Measurements from ENCODE around the gene CCN2. TPM values are rescaled to one million over a fixed set of nuclear protein-coding genes. Genes with fewer than 3 reads are reported as not detected.
"Not testable (repeated sequence)": the region's sequence is repeated elsewhere in the genome, so short reads cannot be mapped to it uniquely, and the experiment has no call there.

Gene CCN2
- polyA plus RNA-seq, 4 donors = 204 to 357 (median 237) TPM

DNA sequence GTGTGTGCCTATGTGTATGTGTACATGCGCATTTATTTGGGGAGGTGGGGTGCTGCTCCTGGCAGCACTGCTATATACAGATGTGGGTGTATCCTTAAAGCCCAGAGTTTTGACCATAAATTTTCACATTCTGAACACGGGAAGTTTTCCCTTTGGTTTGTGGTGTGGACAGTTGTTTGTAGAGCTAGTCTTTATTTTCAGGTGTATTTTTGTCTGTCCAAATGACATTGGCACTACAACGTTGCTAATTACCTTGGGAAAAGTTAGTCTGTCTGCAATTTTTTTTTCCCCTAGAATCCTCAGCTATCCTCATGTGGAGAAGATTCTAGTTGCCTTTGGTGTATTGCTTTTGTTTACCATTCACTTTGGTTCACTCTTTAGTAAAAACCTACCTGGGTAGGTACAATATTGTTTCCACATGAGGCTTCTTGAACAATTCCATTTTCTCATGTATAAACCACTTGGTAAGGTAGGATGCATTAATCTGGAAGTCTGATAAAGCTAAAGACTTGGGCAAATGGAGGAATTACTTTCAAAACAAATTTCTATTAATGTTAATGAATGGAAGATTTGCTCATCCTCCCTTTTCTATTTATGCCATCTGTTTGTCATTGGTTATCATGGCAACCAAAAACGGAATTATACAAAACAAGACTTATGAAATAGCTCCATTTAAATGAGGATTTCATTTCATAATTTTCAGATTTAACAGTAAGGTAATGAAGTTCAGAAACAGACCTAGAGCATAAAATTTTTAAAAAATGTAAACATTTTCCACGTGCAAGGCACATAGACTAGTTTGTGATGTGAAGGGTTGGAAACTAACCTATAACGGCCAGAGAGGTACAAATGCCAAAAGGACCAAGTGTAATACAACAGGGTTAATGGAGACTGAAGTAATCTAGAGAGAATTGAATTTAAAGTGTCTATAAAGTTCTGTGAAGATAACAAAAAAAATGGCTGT is 3.9 kb downstream of the CCN2 start:
- DNase-seq (ENCODE audit: low read depth in 4 of 4, low spot score in 3 of 4) = no peak

- DNase-seq (ENCODE audit: low read depth in 4 of 4, low spot score in 3 of 4) = no peak
Observed at GRCh38 chr6:131946404-131946991, 4.7 kb downstream of the CCN2 start.

DNA sequence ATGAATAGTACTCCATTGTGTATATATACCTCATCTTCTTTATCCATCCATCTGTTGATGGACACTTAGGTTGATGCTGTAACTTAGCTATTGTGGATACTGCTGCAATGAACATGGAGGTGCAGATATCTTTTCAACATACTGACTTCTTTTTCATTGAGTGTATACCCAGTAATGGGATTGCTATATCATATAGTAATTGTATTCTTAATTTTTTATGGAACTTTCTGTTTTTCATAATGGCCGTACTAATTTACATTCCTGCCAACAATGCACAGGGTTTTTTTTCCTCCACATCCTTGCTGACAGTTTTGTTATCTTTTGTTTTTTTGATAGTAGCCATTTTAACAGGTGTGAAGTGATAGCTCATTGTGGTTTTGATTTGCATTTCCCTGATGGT is 5.2 kb downstream of the CCN2 start:
- DNase-seq (ENCODE audit: low read depth in 4 of 4, low spot score in 3 of 4) = no peak

DNA sequence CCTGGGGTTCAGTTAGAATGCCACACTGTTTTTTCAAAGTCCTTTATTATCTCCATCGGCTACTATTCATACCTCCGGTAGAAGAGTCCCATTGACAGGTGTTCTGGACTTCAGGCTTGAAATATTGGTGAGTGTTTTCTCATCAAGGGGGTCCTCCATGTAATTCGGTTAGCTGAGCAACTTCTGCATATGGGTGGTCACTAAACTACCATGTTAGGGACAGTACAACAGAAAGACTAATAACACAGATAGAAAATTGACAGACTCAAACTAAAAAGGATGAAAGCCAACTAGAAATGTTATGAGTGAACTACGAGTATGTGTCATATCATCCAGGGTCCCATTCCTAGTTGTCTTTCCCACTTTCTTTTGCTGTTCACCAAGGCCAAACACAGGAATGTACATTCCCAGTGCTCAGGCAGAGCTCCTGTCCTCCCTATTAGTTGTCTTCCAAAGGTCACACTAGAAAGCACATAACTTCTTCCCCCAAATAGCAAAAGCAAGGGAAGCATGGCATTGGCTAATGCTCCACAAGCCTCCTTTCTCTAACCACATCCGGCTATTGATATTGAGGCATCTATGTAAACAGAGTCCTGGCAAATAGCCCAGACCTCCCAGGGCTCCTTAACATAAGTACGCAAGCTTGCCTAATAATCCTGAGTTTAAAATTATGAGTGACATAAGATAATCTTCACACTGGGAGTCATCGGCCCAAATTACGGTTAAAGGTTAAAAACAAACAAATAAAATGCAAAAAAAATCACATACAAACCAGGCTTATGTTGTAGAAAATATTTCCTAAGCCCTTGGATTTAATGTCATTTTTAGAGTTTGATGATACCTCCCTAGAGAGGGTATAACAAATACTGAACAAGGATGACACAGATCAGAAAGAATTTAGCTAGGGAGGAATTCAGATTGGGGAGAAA is 13.2 kb downstream of the CCN2 start:
- DNase-seq (ENCODE audit: low read depth in 4 of 4, low spot score in 3 of 4) = no peak

GRCh38 chr6:131937226-131937625 is 13.9 kb downstream of the CCN2 start:
- no peak for DNase-seq (ENCODE audit: low read depth in 4 of 4, low spot score in 3 of 4)

DNA sequence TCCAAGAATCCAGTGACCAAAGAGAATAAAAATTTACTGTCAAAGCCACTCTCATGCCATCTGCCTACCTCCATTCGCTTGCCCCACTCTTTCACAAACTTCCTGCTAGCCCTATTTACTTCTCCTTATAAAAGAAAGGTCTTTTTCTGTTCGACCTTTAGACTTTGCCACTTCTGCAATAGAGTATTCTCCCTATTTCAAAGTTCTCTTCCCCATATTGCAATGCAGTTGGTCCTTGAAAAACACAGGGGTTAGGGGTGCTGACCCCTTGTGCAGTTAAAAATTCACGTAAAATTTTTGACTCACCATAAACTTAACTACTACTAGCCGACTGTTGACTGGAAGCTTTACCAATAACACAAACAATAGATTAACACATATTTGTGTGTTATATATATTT is 15.0 kb downstream of the CCN2 start:
- DNase-seq (ENCODE audit: low read depth in 4 of 4, low spot score in 3 of 4) = no peak

GRCh38 chr6:131931063-131931750 is 20.0 kb downstream of the CCN2 start:
- DNase-seq (ENCODE audit: low read depth in 4 of 4, low spot score in 3 of 4) = no peak

- DNase-seq (ENCODE audit: low read depth in 4 of 4, low spot score in 3 of 4) = no peak
Observed at GRCh38 chr6:131929976-131930375, 21.2 kb downstream of the CCN2 start.

GRCh38 chr6:131929264-131929663 is 21.9 kb downstream of the CCN2 start:
- DNase-seq (ENCODE audit: low read depth in 4 of 4, low spot score in 3 of 4) = no peak

DNA sequence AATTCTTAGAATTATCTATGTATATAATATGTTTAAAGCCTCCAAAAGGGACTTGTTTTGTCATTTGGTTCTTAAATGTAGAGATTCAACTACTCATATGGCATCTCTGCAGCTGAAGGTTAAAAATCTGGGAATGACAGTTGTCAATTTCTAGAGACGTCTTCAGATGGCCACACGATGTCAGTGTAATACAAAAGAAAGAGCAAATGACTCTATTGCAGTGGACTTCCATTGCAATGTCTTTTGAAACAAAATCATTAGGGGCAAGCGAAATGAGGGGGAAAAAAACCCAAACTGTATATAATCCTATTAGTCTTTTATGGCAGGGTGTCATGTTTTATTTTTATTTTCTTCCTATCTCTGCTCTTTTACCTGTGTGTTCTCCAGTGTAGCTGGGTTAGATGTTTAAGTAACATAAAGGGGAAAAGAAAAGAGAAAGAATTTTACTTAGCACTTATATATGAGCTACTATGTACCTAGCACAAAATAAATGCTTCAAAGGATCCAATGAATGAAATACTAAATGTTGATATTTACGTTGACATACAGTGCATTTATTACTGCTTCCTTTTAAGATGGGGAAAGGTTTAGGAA is 26.2 kb downstream of the CCN2 start:
- DNase-seq (ENCODE audit: low read depth in 4 of 4, low spot score in 3 of 4) = no peak

DNA sequence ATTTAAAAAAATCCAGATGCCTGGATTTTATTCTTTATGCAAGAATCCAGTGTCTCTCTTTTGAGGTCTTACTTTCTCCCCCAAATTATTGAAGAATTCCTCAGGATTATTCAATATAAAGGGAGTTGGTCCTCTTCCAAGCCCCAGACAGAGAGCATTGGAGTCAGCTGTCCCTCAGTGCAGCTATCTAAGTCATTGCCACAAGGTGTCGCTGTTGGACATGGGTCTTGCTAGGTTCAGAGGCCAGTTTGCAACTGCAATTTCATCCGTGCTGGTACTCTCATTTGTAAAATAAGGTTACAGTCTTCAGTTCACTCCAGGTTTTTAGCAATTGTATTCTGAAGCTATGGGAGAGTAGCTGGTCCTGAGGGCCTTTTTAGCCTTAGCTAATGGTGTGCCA is 27.8 kb downstream of the CCN2 start:
- DNase-seq (ENCODE audit: low read depth in 4 of 4, low spot score in 3 of 4) = peak in 2 of 4 donors; percentile 22 to 24

- DNase-seq (ENCODE audit: low read depth in 4 of 4, low spot score in 3 of 4) = no peak
Observed at GRCh38 chr6:131920656-131921055, 30.5 kb downstream of the CCN2 start.

DNA sequence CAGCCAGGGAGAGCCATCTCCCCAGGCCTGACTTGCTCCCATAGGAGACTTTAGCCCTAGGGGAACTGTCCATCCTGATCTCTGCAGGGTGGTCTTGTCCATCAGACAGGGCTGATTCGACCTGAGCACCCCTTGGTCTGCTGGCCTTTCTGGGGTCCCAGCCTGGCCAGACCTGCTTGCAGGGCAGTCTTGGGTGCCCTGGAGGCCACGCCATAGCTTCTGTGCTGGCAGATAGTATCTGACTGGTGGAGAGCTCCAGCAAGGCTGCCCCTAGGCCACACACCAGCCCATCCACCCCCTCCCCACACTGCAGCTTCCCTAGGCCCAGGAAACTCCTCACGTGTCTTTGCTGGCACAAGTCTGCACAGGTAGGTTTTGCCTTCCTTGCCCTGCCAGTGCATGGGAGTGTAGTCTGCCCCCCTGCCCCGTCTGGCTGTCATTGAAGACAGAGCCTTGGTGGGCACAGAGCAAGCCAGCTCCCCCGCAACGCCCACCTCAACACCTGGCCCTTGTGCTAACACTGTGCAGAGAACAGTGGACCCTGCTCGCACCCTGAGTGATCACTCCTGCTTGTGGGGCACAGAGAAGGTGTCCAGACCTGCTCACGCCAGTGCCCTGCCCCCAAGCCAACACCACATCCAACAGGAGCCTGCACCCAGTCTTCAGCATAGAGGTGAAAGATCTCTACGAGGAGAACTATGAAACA is 32.4 kb downstream of the CCN2 start:
- DNase-seq (ENCODE audit: low read depth in 4 of 4, low spot score in 3 of 4) = no peak

DNA sequence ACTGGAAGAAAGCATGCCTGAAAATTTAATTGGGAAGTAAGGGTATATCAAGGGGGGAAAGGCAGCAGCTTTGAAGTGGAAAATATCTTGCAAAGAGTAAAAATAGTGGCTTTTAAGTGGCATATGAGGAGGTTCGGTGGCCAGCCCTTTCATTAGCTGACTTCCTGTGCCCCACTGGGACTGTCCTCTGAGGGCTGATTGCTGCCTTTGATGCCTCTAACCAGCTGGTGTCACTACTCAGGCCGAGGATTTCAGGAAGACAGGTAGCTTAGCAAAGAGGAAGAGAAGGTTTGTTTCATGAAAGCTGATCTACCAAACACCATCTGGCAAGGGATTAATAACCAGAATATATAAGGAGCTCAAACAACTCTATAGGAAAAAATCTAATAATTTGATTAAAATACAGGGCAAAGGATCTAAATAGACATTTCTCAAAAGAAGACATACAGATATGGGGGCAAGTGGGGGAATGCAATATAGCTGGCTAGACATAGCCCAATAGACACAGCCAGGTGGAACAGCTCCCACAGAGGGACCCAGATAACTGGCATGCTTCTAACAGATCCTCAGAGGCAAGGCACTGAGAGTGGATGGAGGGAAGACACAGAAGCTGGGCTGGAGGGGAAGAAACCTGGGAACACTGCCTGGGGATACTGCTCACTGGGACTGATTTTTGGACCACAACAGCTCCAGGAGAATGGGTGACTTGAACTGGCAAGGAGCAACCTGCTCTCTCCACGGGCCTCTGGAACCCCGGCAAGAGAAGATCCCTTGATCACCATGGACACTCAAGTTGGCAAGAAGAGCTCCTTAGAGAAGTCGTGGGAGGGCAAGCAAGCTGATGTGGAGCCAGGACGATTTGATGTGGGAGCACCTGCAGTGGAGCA is 33.2 kb downstream of the CCN2 start:
- no peak for DNase-seq (ENCODE audit: low read depth in 4 of 4, low spot score in 3 of 4)

DNA sequence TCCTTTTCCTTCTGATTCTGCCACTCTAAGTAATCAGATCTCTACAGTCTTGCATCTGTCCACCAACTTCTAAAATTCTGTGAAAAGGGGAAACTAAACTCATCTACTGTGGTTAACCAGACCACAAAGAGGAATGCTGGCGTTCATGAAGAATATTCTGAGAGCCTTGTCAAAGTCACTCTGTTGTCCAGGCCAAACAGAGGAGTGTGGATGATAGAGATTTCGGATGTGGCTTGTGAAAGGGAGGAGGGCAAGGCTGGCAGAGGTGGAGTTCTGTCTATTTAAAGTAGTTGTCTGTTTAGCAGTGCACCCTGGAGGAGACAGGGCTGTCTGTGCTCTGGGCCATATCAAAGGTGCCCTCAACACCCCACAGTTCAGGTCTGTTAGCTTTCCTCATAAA is 33.9 kb downstream of the CCN2 start:
- no peak for DNase-seq (ENCODE audit: low read depth in 4 of 4, low spot score in 3 of 4)

- no peak for DNase-seq (ENCODE audit: low read depth in 4 of 4, low spot score in 3 of 4)
Observed at GRCh38 chr6:131916847-131917246, 34.3 kb downstream of the CCN2 start.

DNA sequence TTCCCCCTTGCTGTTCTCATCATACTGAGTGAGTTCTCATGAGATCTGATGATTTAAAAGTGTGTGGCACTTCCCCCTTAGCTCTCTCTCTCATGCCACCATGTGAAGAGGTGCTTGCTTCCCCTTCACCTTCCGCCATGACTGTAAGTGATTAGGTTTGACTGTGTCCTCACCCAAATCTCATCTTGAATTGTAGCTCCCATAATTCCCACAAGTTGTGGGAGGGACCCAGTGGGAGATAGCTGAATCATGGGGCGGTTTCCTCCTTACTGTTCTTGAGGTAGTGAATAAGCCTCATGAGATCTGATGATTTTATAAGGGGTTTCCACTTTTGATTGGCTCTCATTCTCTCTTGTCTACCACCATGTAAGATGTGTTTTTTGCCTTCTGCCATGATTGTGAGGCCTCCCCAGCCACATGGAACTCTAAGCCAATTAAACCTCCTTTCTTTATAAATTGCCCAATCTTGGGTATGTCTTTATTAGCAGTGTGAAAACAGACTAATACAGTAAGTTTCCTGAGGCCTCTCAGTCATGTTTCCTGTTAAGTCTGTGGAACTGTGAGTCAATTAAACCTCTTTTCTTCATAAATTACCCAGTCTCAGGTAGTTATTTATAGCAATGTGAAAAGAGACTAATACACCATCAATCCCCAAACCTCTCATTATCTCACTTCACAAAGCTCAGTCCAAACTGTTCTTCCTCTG is 34.9 kb downstream of the CCN2 start:
- DNase-seq (ENCODE audit: low read depth in 4 of 4, low spot score in 3 of 4) = not testable (repeated sequence)

Data from left renal pelvis (tissue), 4 donors.